Glomerular endothelial cell (primary cell): ENCODE data around the gene SSTR4. TPM values are rescaled to one million over a fixed set of nuclear protein-coding genes. Genes with fewer than 3 reads are reported as not detected.
"Not testable (repeated sequence)": the region's sequence is repeated elsewhere in the genome, so short reads cannot be mapped to it uniquely, and the experiment has no call there.

Experiments used
- DNase-seq: peaks from one replicate; pipeline ENCODE4 v3.0.0-alpha.2; 2011; ENCODE audit warnings: low read depth, low spot score; ENCODE audit errors: extremely low read depth
- total RNA-seq: library from RNA; depleted of rRNA; stranded (reverse); fragments of >200 nt; gene quantifications from 2 replicates; pipeline ENCODE4 v1.2.3, GENCODE V29; 2015

Gene SSTR4
- total RNA-seq, 1 donor from 2014 or later: not detected

DNA sequence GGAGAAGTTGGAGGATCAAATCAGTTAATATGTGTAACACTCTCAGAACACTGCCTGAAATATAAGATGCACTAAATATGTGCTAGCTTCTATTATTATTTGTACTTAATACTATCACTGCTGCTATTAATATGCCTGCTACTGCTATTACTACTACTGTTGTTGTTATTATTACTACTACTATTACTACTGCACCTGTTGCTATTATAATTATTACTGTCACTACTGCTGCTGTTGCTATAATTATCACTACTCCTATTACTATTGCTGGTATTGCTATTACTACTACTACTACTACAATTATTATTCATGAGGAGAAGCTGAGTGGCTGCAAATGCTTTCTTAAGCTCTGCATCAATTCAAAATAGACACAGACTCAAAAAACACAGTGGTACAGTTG lies 16.7 kb upstream of the SSTR4 start:
- no peak for DNase-seq

DNA sequence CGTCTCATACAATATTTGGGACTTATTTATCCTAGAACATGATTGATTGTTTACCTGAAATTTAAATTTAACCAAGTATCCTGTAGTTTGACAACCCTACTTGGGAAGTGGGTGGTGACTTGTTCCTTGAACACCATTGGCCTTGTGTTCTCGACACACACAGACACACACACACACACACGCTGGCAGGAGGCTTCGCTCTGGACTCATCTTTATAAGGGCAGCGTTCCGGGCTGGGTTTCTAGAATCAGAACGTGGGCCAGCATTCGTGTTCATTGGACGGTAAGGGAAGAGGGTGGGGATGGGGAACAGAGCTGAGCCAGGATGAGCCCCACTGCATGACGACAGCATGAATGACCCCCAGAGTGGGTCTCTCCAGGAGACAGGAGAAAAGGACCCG lies 16.2 kb upstream of the SSTR4 start:
- no peak for DNase-seq

DNA sequence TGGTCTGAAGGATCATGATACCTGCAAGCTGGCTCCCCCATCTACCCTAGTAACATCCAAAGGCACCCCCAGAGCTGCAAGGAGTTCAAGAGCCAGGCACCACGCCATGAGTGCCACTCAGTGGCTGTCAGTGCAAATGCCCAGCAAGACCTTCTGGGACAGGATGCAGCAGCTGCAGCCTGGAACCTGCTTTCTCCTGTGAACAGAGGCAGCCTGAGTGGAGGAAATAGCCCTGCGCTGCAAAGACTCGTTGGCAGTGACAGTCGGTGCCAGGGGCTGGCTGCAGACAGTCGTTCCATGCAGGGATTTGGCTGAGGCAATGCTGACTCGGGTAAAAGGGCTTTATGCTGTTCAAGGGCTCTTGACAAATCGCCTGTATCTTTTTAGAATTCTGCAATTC lies 15.7 kb upstream of the SSTR4 start:
- no peak for DNase-seq

DNA sequence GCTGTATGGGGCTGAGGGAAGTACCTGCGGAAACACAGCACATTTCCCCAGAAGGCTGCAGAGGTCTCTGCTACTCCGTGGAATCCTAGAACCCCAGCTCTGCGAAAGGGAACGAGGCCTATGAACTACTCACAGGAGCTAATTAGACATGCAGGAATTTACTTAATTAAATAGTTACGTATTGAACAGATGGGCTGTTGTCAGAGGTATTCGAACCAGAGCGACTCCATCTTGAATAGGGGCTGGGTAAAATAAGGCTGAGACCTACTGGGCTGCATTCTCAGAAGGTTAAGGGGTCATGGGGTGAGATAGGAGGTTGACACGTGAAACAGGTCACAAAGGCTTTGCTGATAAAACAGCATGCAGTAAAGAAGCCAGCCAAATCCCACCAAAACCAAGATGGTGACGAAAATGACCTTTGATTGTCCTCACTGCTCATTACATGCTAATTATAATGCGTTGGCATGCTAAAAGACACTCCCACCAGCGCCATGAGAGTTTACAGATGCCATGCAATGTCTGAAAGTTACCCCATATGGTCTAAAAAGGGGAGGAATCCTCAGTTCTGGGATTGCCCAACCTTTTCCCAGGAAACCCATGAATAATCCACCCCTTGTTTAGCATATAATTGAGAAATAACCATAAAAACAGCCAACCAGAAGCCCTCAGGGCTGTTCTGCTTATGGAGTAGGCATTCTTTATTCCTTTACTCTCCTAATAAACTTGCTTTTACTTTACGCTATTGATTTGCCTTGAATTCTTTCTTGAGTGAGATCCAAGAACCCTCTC lies 14.7 kb upstream of the SSTR4 start:
- no peak for DNase-seq

DNA sequence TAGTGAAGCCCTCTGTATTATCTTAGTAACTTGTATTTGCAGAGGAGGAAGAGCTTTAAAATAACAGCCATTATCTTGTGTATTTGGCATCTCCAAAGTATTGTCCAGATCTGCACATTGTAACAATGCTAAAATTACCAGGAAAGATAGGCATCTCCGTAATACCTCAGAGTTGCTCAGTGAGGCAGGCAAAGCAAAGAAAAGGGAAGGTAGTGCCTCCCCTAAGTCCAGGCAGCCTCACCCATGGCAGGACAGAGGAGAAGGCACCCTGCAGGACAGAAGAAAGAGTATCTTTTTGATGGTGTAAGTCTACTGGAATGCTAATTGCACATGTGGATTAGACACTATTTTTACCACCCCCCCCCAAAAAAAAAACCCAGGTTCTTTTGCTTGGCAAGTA lies 13.6 kb upstream of the SSTR4 start:
- no peak for DNase-seq

DNA sequence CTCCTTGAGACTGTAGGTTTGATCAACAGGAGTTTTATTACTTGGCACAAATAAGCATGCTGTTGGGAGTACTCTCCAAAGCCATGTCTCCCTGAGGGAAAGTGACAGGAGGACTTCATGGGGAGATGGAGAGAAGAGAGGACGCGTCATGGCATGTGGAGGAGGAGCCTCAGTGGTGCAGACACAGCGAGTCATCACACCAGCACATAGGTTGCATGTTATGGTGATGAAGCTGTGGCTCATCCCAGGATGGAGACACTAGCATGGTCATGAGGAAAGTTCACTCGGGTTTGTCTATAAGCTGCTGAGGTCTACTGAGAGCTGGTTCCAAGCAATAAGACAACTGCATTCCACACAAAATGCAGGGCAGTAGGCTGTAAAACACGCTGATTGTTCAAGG lies 13.2 kb upstream of the SSTR4 start:
- no peak for DNase-seq

DNA sequence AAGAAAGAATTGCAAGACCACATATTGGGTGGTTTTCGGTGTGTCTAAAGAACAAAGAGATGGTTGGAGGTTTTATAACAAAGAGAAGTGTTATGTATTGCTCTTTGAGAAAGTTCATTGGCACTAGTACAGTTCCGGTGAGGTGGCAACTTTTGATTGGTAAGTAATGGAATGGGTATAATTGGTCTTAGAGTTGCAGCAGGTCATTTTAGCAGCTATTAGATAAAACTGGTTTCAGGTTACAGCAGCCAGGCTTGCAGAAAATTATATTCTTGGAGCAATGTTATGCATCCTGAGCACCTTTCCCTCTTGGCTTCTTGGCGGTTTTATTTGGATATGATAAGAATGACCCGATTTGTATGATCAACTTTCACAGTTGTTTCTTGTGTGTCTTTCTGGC lies 12.3 kb upstream of the SSTR4 start:
- DNase-seq: no peak

DNA sequence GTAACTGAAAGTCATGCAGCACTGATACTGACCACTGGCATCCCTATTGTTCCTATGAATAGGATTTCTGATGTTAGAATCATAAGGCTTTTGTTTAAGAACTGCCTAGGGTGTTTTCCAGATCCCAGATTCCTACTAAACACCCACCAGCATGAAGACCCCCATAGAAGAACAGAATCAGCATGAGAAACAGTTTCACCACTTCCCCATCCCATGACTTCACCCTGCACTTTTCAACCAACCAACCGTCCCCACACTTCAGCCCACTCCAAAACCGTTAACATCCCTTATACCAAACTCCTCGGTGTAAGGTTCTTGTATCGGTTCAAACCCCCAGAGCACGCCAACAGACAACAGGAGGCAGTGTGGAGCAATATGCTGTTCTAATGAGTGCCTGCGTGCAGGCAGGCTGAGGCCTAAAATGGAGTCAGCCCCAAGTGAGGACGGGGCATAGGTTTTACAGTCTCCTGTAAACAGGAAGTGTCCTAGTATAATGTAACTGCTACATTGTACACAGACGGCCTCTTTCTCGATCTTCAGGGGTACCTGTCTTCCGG lies 11.4 kb upstream of the SSTR4 start:
- no peak for DNase-seq

DNA sequence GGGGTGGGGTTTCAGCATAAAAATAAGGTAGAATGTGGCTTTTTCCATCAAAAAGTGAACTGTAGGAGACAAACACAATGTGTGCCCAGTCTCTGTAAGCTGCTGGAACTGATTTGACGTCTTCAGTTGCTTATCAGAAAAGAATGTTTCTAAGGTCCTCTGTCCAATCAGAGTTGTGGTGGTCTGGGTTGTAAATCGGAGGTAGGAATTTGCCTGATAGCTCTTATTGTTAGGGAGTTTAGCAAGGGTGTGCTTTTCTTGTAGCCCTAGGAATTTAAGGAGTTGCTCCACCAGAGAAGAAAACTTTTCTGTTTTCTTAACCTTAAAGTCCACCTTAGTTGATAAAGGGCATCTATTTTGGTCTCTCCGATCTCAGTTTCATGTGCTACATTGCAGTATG lies 10.4 kb upstream of the SSTR4 start:
- no peak for DNase-seq

DNA sequence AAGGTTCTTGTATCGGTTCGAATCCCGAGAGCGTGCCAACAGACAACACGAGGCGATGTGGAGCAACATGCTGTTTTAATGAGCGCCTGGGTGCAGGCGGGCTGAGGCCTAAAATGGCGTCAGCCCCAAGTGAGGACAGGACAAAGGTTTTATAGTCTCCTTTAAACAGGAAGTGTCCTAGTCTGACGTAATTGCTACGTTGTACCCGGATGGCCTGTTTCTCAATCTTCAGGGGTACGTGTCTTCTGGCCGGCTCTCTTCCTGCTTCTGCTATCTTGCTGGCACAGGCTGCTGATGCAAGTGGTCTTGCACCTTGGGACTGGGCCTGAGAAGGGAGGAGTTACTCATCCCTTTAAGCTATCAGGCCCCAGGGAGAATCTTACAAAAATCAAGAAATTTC lies 9.6 kb upstream of the SSTR4 start:
- DNase-seq: not testable (repeated sequence)

DNA sequence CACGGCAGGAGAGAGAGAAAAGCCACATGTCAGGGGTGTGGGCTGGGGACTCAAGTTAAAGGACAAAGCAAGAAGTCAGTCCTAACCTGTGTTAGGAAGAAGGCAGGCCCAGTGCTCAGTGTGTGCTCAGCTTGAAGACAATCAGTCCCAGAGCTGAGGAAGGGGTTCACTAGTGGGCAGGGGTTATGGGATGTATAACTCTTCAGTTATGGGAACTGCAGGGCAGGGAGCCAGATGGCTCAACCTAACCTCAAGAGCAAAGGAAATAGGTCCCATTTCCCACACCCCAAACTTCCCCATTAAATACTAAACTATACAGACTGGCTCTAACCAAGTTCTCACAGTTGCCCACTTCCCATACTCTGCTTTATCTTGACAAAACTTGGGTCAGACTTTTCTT lies 7.4 kb upstream of the SSTR4 start:
- no peak for DNase-seq

DNA sequence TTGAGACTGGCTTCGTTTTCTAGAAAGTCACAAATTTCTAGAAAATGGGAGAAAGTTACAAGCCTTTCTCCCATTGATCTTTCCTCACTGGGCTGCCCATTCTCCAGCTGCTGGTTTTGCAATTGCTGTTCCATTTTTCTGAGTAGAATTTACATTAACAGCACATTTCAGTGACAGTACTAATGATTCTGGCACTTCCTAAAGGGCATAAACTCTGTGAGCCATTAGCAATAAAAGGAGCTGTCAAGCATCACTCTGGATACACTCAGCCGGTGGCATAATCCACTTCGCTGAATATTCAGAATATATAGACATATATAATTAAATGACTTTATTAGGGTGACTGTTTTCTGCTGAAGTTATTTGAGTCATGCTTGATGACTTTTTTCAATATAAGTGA lies 6.7 kb upstream of the SSTR4 start:
- DNase-seq: no peak

DNA sequence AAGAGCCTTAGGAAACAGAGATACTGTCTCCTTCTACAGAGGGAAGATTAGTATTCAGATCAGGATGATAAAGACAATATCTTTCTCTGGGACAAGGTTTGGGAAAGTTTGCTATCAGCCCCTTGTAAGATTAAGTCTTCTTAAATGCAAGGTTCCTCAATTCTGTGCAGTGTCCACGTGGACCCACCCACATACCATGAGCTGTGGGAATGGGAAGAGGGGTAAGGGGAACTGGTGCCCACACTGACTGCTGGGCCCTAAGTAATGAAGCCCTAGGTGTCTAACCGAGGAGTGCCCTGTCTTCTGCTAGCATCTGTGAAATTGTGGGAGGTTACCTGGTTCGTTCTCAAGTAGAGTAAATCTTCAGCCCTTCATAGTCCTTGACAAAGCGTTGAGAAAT lies 5.8 kb upstream of the SSTR4 start:
- no peak for DNase-seq

DNA sequence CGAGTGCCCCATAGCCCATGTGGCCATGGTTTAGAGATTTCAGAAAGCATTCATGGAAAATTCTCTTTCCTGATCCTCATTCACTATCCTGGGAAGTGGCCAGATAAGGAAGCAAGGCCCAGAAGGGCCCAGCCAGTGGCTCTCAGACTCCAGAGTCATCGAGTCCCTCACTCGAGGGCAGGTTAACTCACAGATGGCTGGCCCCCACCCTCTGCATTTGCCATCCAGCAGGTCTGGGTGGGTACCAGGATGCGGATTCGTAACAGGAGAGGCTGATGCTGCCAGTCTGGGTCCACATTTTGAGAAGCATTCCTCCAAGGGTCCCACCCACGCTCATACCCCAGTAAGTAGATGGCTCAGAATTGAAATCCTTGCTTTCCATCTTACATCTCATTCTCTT lies 3.8 kb upstream of the SSTR4 start:
- DNase-seq: no peak

DNA sequence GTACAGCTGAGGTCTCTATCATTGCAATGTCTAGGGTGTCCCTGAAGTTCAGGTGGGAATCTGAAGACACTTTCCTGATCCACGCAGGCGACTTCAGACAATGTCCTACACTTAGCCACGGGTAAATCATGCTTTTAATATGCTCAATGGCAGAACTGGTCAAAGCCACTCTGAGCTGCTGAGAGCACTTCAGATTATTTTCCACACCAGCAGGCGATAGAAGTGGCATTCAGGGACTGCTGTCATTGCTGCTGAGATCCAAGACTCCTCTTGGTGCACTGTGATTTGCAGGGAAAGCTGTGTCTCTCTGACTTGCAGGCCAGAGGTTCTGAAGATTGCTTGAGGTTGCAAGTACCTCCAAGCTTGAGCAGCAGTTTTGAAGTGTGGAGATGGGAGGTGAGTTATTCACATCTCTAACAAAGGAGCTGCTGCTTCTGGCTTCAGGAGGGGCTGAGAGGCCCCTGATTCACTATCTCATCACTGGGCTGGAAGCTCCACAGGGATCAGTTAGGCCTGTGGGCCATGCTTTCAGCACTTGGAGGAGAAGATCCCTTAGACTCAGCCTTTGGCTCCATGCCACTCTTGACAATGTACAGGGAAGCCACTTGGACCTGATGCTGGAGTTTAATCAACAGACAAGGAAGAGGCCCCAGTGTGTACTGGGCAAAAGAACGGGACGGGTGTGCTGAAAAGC lies 2.9 kb upstream of the SSTR4 start:
- DNase-seq: no peak

DNA sequence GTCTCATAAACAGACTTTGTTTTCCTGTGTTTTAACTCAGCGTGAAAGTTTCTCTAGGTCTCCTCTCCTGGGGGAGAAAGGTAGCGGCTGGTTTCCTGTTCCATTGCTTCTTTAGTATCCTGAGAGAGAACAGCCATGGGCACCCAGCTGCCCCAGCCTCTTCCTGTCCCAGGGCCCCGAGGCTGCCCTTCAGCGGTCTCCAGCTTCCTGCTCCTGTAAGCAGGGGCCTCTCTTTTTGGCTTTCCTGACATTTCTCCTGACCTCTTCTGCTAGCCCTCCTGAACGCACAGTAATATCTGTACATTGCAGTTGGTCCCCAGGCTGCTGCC lies 2.4 kb upstream of the SSTR4 start:
- DNase-seq: no peak

DNA sequence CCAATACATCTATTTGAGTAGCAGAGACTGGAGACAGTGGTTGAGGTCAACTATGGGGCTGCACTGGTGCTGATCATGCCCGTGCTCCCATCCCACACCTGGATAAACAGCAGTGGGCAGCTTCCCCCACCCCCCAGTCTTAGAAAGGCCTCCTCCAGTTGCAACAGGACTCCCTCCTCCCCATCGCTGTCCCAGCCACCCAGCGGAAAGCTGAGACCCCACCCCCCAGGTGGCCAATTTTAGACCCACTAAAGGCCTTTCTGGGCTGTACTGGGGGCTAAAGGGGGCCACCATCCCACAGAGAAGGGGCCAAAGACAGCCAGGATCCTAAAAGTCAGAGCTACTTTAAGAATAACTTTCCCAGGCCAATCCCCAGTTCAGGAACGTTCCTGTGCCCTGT lies 1.2 kb upstream of the SSTR4 start:
- no peak for DNase-seq

DNA sequence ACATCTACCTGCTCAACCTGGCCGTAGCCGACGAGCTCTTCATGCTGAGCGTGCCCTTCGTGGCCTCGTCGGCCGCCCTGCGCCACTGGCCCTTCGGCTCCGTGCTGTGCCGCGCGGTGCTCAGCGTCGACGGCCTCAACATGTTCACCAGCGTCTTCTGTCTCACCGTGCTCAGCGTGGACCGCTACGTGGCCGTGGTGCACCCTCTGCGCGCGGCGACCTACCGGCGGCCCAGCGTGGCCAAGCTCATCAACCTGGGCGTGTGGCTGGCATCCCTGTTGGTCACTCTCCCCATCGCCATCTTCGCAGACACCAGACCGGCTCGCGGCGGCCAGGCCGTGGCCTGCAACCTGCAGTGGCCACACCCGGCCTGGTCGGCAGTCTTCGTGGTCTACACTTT lies 619 bp downstream of the SSTR4 start:
- DNase-seq: no peak

DNA sequence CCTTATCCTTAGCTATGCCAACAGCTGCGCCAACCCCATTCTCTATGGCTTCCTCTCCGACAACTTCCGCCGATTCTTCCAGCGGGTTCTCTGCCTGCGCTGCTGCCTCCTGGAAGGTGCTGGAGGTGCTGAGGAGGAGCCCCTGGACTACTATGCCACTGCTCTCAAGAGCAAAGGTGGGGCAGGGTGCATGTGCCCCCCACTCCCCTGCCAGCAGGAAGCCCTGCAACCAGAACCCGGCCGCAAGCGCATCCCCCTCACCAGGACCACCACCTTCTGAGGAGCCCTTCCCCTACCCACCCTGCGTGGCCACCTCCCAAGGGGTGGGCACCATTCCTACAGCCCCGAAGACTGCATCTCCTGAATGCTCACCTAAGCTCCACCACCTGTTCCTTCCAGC lies 1.3 kb downstream of the SSTR4 start:
- no peak for DNase-seq

DNA sequence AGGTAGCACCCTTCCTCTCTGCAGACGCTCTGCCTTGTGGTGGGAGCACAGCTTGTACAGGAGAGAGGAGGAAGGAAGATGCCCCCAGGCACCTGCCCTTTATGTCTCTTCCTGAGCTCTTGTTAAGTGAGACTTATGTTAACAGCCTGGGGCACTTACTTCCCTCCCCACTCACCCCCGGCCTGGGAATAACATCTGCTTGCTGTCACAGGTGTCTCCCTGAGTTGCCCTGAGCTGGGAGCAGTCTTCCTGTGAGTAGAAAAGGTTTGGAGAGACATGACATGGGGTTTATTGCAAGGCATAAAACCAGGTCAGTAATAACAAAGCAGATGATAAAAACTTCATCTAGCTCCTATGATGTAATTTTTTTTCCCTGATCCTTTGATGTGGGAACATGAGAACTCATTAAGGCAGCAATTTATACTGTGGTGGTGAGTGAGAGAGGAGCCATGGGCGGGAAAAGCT lies 1.9 kb downstream of the SSTR4 start:
- no peak for DNase-seq

DNA sequence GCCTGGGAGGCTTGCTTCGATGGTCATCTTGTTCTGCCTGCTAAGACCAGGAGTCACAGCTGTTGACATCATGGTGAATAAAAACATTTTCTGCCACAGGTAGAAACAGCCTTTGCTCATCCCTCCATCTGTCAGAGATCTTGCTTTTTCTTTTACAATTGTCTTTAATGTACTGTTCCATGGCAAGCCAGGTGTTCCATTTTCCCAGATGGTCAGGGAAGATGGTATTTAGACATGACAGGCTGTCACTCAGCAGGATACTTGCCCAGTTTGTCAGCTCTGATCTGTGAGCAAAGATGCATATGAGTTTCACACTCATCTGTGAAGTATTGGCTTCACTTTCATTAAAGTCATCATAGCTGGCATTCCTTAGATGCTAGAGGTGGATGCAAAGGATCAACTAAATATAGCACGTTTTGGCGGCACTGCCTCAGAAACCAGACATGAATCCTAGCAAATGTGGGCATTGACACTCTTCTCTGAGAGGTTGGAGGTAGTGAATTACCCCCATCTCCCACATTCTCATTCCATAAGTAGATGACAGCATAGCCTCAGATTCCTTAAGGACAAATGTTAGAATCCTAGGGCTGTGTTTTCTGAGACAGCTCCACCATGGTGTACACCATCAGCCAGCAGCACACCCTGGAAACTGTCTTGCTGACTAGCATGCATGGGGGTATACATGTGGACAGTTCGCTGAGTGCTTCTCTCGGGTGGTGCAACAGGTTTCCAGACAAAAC lies 4.2 kb downstream of the SSTR4 start:
- no peak for DNase-seq
